Measurements from ENCODE around the gene RGCC.

Gene RGCC

DNA sequence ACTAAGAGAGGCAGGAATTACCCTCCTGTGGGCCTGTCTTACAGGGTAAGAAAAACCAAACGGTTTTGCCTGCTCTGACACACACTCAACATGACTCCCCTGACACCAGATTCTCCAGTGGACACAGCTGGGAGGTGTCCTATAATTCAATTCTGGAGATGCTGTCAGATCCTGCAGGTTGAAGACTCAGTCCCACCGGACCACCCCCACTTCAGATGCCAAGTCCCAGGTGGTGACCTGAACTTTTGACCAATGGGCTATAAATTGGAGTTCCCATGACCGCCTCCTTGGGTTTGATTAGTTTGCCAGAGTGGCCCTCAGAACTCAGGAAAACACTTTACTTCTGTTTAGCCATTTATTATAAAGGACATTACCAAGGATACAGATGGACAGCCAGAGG is 52.6 kb downstream of the RGCC start:
- no peak overlapping the region for H3K9ac ChIP-seq (ENCODE audit: low read depth, low read length)
- H3K36me3 ChIP-seq (ENCODE audit: control insufficient read depth, insufficient read depth, low read length): no peaks in the 10 kb centered on the region
- no peaks in the 10 kb centered on the region for H3K27me3 ChIP-seq (ENCODE audit: control insufficient read depth, insufficient read depth, low read length)
- no peaks in the 10 kb centered on the region for H3K9me3 ChIP-seq (ENCODE audit: control insufficient read depth, insufficient read depth, low read length)
- H3K4me3 ChIP-seq (ENCODE audit: low read depth, low read length): no peak overlapping the region
- no peaks in the 10 kb centered on the region for H3K4me1 ChIP-seq (ENCODE audit: control insufficient read depth, insufficient read depth, low read length)

DNA sequence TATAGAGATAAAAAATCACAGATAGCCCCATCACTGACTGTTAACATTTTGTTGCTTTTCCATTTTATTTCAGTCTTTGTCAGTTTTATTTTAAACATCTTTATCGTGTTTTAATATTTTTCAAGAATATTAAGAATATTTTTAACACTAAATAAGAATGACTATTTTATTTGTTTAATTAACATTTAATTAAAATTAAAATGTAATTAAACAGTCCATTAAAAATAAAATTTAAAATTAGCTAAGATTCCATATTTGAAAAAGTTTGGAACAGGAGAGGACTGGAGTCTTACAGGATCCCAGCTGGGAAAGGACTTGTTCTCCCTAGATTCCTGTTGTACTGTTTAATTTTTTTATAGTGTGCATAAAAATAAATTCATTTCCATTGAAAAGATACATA is 54.5 kb downstream of the RGCC start:
- no peaks in the 10 kb centered on the region for H3K4me1 ChIP-seq (ENCODE audit: control insufficient read depth, insufficient read depth, low read length)
- no peak overlapping the region for H3K9ac ChIP-seq (ENCODE audit: low read depth, low read length)
- no peaks in the 10 kb centered on the region for H3K27me3 ChIP-seq (ENCODE audit: control insufficient read depth, insufficient read depth, low read length)
- H3K4me3 ChIP-seq (ENCODE audit: low read depth, low read length): no peak overlapping the region
- H3K9me3 ChIP-seq (ENCODE audit: control insufficient read depth, insufficient read depth, low read length): no peaks in the 10 kb centered on the region
- no peaks in the 10 kb centered on the region for H3K36me3 ChIP-seq (ENCODE audit: control insufficient read depth, insufficient read depth, low read length)

DNA sequence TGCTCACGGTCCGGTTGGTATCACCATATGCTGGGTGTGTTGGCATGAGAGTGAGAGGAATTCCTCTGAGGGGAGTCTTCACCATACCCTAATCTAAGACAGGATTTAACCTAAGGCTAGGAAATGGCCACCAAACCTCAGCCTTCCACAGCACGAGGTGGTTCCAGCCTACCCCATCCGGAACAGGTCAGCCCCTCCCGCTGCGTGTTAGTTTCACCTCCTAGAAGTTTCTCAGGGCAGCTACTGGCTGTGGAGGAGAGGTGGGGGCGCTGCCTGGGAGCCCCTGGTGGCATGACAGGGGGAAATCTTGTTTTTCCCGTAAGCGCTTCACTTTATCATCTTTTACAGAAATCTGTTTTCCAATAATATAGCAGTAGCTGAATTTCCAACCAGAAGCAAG is 55.1 kb downstream of the RGCC start:
- Histone ChIP-seq H3K4me3 (ENCODE audit: low read depth, low read length) (no peak overlapping the region), H3K36me3 (ENCODE audit: control insufficient read depth, insufficient read depth, low read length) (no peaks in the 10 kb centered on the region), H3K4me1 (ENCODE audit: control insufficient read depth, insufficient read depth, low read length) (no peaks in the 10 kb centered on the region), H3K27me3 (ENCODE audit: control insufficient read depth, insufficient read depth, low read length) (no peaks in the 10 kb centered on the region), H3K9ac (ENCODE audit: low read depth, low read length) (no peak overlapping the region), H3K9me3 (ENCODE audit: control insufficient read depth, insufficient read depth, low read length) (no peaks in the 10 kb centered on the region)

DNA sequence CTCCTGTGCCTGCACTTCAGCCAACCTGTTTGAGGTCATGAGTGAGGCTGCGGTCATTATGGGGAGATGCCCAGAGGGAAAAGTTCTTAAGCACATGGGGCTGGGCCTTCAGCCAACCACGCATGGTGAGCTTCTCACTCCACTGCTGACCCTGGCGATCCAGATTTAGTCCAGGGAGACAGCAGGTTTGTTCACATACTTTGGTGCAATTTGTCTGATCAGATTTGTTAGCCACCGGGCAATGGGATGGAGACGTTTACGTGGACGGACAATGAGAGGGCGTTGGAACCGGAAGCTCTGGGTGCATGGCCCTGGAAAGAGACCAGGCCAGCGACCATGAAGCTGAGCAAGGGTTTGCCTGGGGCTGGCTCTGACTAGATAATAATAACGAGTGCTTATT is 56.2 kb downstream of the RGCC start:
- Histone ChIP-seq H3K27me3 (ENCODE audit: control insufficient read depth, insufficient read depth, low read length) (no peaks in the 10 kb centered on the region), H3K4me1 (ENCODE audit: control insufficient read depth, insufficient read depth, low read length) (no peaks in the 10 kb centered on the region), H3K36me3 (ENCODE audit: control insufficient read depth, insufficient read depth, low read length) (no peaks in the 10 kb centered on the region), H3K9me3 (ENCODE audit: control insufficient read depth, insufficient read depth, low read length) (no peaks in the 10 kb centered on the region), H3K9ac (ENCODE audit: low read depth, low read length) (no peak overlapping the region), H3K4me3 (ENCODE audit: low read depth, low read length) (no peak overlapping the region)

DNA sequence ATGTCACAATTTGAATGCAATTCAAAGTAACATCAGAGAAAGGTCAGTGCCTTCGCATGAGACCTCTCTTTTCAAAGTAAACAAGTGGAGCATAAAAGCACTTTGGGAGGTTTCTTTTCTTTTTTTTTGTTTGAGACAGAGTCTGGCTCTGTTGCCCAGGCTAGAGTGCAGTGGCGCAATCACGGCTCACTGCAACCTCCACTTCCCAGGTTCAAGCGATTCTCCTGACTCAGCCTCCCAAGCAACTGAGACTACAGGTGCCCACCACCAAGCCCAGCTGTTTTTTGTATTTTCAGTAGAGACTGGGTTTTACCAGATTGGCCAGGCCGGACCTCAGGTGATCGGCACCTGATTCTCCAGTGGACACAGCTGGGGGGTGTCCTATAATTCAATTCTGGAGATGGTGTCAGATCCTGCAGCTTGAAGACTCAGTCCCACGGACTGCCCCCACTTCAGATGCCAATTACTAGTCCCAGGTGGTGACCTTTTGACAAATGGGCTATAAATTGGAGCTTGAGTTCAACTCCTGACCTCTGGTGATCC is 57.6 kb downstream of the RGCC start:
- no peaks in the 10 kb centered on the region for H3K4me1 ChIP-seq (ENCODE audit: control insufficient read depth, insufficient read depth, low read length)

DNA sequence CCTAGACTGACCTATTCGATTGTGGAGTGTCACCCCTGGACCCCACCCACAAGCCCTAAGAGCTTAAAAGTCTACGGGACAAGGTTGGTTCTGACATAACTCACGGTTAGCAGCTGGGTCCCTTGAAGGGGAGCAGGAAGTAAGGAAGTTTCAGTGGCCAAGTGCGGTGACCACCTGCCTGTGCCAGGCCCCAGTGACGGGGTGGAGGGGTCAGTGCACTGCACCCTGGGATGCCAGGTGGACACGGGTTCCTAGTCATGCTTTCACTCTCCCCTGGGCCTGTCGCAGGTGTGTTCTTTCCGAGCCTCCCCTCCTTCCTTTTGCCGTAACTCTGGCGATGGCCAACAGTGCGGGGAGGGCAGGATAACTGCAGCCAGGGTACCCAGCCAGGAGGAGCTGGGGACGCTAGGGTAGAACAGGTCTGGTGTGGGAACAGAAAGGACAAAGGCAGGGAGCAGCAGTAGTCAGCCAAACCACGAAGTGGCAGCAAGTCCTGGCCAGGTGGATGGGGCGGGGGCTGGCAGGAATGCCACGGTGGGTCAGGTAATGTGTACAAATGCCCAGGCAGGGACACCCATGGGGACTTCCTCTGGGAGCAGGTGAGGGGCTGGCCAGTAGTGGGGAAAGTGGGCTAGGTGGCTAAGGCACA is 58.3 kb downstream of the RGCC start:
- H3K9me3 ChIP-seq (ENCODE audit: control insufficient read depth, insufficient read depth, low read length): no peaks in the 10 kb centered on the region
- H3K4me1 ChIP-seq (ENCODE audit: control insufficient read depth, insufficient read depth, low read length): no peaks in the 10 kb centered on the region
- no peak overlapping the region for H3K4me3 ChIP-seq (ENCODE audit: low read depth, low read length)
- H3K27me3 ChIP-seq (ENCODE audit: control insufficient read depth, insufficient read depth, low read length): no peaks in the 10 kb centered on the region
- H3K36me3 ChIP-seq (ENCODE audit: control insufficient read depth, insufficient read depth, low read length): no peaks in the 10 kb centered on the region
- no peak overlapping the region for H3K9ac ChIP-seq (ENCODE audit: low read depth, low read length)

More for the DNA sequence above, 57.6 kb downstream of the RGCC start:
- Histone ChIP-seq H3K9ac (ENCODE audit: low read depth, low read length) (no peak overlapping the region), H3K9me3 (ENCODE audit: control insufficient read depth, insufficient read depth, low read length) (no peaks in the 10 kb centered on the region), H3K4me3 (ENCODE audit: low read depth, low read length) (no peak overlapping the region), H3K27me3 (ENCODE audit: control insufficient read depth, insufficient read depth, low read length) (no peaks in the 10 kb centered on the region), H3K36me3 (ENCODE audit: control insufficient read depth, insufficient read depth, low read length) (no peaks in the 10 kb centered on the region)

DNA sequence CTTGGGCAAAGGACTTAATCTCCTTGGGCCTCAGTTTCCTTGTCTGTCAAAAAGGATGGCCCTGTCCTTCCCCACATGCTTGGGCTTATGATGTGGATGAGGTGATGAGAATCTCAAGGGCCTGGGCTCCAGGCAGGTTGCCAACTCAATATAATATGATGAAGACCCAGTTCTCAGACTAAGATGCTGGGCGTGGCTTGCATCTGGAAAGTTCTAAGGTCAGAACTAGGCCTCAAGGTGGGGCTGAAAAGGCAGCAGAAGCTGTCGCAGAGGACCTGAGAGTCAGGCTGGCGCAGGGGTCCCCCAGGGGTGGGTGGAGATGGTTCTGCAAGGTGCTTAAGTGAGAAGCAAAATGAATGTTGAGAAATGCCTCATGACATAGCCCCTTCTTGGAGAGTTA is 58.8 kb downstream of the RGCC start:
- H3K27me3 ChIP-seq (ENCODE audit: control insufficient read depth, insufficient read depth, low read length): no peaks in the 10 kb centered on the region
- no peak overlapping the region for H3K4me3 ChIP-seq (ENCODE audit: low read depth, low read length)
- H3K9me3 ChIP-seq (ENCODE audit: control insufficient read depth, insufficient read depth, low read length): no peaks in the 10 kb centered on the region
- no peaks in the 10 kb centered on the region for H3K36me3 ChIP-seq (ENCODE audit: control insufficient read depth, insufficient read depth, low read length)
- H3K4me1 ChIP-seq (ENCODE audit: control insufficient read depth, insufficient read depth, low read length): no peaks in the 10 kb centered on the region
- no peak overlapping the region for H3K9ac ChIP-seq (ENCODE audit: low read depth, low read length)

DNA sequence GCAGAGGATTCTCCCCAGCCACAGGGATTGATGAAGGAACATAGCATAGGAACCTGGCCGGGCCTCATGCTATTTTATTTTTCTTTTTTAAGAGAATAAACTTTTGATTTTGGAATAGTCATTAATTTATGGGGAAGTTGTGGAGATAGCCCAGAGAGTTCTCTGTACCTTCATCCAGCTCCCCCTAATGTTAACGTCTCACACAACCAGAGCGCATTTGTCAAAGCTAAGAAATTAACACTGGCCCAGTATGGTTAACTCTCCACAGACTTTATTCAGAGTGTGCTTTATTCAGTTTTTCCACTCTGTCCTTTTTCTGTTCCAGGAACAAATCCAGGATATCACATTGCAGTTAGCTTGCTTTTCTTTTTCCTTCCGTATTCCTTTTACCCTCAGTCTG is 59.4 kb downstream of the RGCC start:
- Histone ChIP-seq H3K36me3 (ENCODE audit: control insufficient read depth, insufficient read depth, low read length) (no peaks in the 10 kb centered on the region), H3K27me3 (ENCODE audit: control insufficient read depth, insufficient read depth, low read length) (no peaks in the 10 kb centered on the region), H3K4me1 (ENCODE audit: control insufficient read depth, insufficient read depth, low read length) (no peaks in the 10 kb centered on the region), H3K4me3 (ENCODE audit: low read depth, low read length) (no peak overlapping the region), H3K9ac (ENCODE audit: low read depth, low read length) (no peak overlapping the region), H3K9me3 (ENCODE audit: control insufficient read depth, insufficient read depth, low read length) (no peaks in the 10 kb centered on the region)

DNA sequence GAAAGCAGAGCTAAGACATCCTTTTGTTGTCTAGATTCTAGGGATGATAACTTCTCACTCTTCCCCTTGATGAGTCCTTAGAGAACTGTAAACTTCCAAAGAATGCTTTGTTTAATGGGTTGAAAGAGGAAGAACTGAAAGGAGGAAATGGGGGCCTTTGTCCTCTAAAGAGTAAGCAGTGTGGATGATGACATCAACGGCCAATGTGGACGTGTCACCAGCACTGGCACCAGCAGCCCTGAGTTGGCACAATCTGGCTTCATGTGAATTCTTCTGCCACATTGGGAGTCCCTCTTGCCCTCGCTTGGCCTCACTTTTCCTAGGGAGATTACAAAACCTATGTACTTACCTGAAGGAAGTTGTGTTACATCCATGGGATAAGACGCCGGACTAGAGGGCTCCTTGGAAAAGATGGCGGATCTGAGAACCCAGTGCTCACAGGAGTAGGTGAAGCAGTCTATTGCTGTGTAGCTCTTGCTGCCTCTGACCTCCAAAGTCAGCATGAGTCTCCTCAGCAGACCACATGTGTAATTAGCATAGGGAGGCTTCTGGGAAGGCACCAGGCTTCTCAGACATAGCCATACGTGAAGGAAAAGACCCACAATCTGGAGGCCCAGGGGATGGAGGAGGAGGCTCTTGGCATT is 62.8 kb downstream of the RGCC start:
- no peaks in the 10 kb centered on the region for H3K27me3 ChIP-seq (ENCODE audit: control insufficient read depth, insufficient read depth, low read length)
- H3K36me3 ChIP-seq (ENCODE audit: control insufficient read depth, insufficient read depth, low read length): no peaks in the 10 kb centered on the region
- no peak overlapping the region for H3K9ac ChIP-seq (ENCODE audit: low read depth, low read length)
- no peaks in the 10 kb centered on the region for H3K4me1 ChIP-seq (ENCODE audit: control insufficient read depth, insufficient read depth, low read length)
- no peak overlapping the region for H3K4me3 ChIP-seq (ENCODE audit: low read depth, low read length)
- no peaks in the 10 kb centered on the region for H3K9me3 ChIP-seq (ENCODE audit: control insufficient read depth, insufficient read depth, low read length)
